ENCODE data around the gene MYL12B.

GRCh38 chr18:3319399-3319798 is 57.5 kb downstream of the MYL12B start:
- no peak for TF ChIP-seq CTCF (IDR thresholded peaks at IDR 0.05; ENCODE audit: extremely low read depth in 1 of 2, insufficient read depth in 1 of 2, low read depth in 1 of 2, low read length in 2 of 2)
- TF ChIP-seq POLR2A (IDR thresholded peaks at IDR 0.05; ENCODE audit: low read depth, low read length) = no peak
- no peak for TF ChIP-seq MAX (IDR thresholded peaks at IDR 0.05; ENCODE audit: insufficient read depth, insufficient read length)
- TF ChIP-seq POLR2AphosphoS5 (IDR thresholded peaks at IDR 0.05; ENCODE audit: insufficient read depth, low read depth, low read length) = no peak
- no peak for TF ChIP-seq EZH2 (IDR thresholded peaks at IDR 0.05; ENCODE audit: borderline replicate concordance, low read depth, low read length, severe bottlenecking)

Measured in endothelial cell of umbilical vein (primary cell).